ENCODE data around the gene MYOG. TPM values are rescaled to one million over a fixed set of nuclear protein-coding genes. Genes with fewer than 3 reads are reported as not detected.

Gene MYOG
- polyA plus RNA-seq, 1 experiment: not detected

GRCh38 chr1:203095061-203095690 is 9.4 kb upstream of the MYOG start:
- no peak for TF ChIP-seq CTCF (IDR thresholded peaks at IDR 0.05; ENCODE audit: low read depth, low read length)
- Histone ChIP-seq H3K4me3 (ENCODE audit: low read depth, low read length) (no peak overlapping the region), H3K9me3 (ENCODE audit: control insufficient read depth, insufficient read depth, low read length) (peaks cover 4% of the 10 kb centered on the region; the same call in 1 of the 2 replicates), H3K27me3 (ENCODE audit: control insufficient read depth, insufficient read depth, low read length) (peaks cover 50% of the 10 kb centered on the region), H3K27ac (ENCODE audit: low read depth, low read length) (no peak overlapping the region)
- ChIA-PET POLR2A (no interaction called here), CTCF (interaction anchor here (0.8 kb wide), 1 partner anchor 172 kb away, joined by 3 read pairs; no protein-coding TSS in a partner anchor)
- DNase-seq (ENCODE audit: low read depth, low spot score): no peak

- CTCF ChIA-PET: interaction anchor here (0.6 to 1.4 kb wide), 2 partner anchors 24 to 175 kb away, joined by 3 read pairs; no protein-coding TSS in a partner anchor
- Histone ChIP-seq H3K27ac (ENCODE audit: low read depth, low read length) (no peak overlapping the region), H3K27me3 (ENCODE audit: control insufficient read depth, insufficient read depth, low read length) (peaks cover 54% of the 10 kb centered on the region), H3K9me3 (ENCODE audit: control insufficient read depth, insufficient read depth, low read length) (peaks cover 4% of the 10 kb centered on the region; the same call in 1 of the 2 replicates), H3K4me3 (ENCODE audit: low read depth, low read length) (no peak overlapping the region)
- POLR2A ChIA-PET: interaction anchor here (0.7 kb wide), 1 partner anchor 281 kb away, joined by 3 read pairs; no protein-coding TSS in a partner anchor
- no peak for DNase-seq (ENCODE audit: low read depth, low spot score)
- TF ChIP-seq CTCF (IDR thresholded peaks at IDR 0.05; ENCODE audit: low read depth, low read length): no peak
Observed at GRCh38 chr1:203093754-203094410, 8.1 kb upstream of the MYOG start.

GRCh38 chr1:203091761-203092330 is 6.0 kb upstream of the MYOG start:
- ChIA-PET POLR2A (no interaction called here), CTCF (interaction anchor here (1.1 kb wide), 1 partner anchor 27 kb away, joined by 5 read pairs; no protein-coding TSS in a partner anchor)
- Histone ChIP-seq H3K27me3 (ENCODE audit: control insufficient read depth, insufficient read depth, low read length) (peaks cover 60% of the 10 kb centered on the region), H3K4me3 (ENCODE audit: low read depth, low read length) (no peak overlapping the region), H3K9me3 (ENCODE audit: control insufficient read depth, insufficient read depth, low read length) (peaks cover 4% of the 10 kb centered on the region; the same call in 1 of the 2 replicates), H3K27ac (ENCODE audit: low read depth, low read length) (no peak overlapping the region)
- no peak for DNase-seq (ENCODE audit: low read depth, low spot score)
- no peak for TF ChIP-seq CTCF (IDR thresholded peaks at IDR 0.05; ENCODE audit: low read depth, low read length)

- Histone ChIP-seq H3K9me3 (ENCODE audit: control insufficient read depth, insufficient read depth, low read length) (peaks cover 4% of the 10 kb centered on the region; the same call in 1 of the 2 replicates), H3K4me3 (ENCODE audit: low read depth, low read length) (no peak overlapping the region), H3K27me3 (ENCODE audit: control insufficient read depth, insufficient read depth, low read length) (peaks cover 61% of the 10 kb centered on the region), H3K27ac (ENCODE audit: low read depth, low read length) (no peak overlapping the region)
- CTCF ChIA-PET: interaction anchor here (1.1 kb wide), 1 partner anchor 27 kb away, joined by 5 read pairs; no protein-coding TSS in a partner anchor
- DNase-seq (ENCODE audit: low read depth, low spot score): no peak
- no peak for TF ChIP-seq CTCF (IDR thresholded peaks at IDR 0.05; ENCODE audit: low read depth, low read length)
- POLR2A ChIA-PET: no interaction called here
Observed at GRCh38 chr1:203091199-203091477, 5.3 kb upstream of the MYOG start.

All from AG04450 (cell line).